Measurements from ENCODE around the gene FOCAD. TPM values are rescaled to one million over a fixed set of nuclear protein-coding genes. Genes with fewer than 3 reads are reported as not detected.
"Not testable (repeated sequence)": the region's sequence is repeated elsewhere in the genome, so short reads cannot be mapped to it uniquely, and the experiment has no call there.

The FOCAD gene
- polyA plus RNA-seq, 4 donors, result 3.5 to 14.9 (median 6.9) TPM

DNA sequence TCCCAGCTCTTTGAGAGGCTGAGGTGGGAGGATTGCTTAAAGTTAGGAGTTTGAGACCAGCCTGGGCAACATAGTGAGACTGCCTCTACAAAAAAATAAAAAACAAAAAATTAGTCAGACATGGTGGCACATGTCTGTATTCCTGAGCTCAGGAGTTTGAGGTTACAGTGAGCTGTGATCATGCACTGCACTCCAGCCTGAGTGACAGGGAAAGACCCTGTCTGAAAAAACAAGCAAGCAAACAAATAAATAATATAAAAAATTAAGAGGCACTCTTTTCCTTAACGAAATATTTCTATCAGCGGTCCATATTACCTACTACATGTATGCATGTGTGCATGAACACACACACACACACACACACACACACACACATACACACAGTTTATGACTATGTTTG lies 20.9 kb upstream of the FOCAD start:
- no peak for FAIRE-seq

DNA sequence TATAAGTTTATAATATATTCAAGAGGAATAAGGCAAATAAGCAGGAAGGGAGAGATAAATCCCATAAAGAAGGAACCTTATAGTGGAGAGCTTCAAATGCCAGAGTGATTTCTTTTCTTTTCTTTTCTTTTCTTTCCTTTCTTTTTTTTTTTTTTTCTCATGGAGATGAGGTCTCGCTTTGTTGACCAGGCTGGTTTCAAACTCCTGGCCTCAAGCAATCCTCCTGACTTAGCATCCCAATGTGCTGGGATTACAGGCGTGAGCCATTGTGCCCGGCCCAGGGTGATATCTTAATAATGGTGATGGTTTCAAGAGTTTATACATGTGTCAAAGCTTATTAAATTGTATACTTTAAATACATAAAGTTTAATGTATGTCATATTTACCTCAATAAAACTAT lies 19.6 kb upstream of the FOCAD start:
- WGBS, 3 donors, result 91 to 95% (median 93%) methylated on average over 3 of the region's 3 CpGs
- Histone ChIP-seq H3K36me3 (ENCODE audit: control insufficient read depth in 3 of 3, insufficient read depth in 2 of 3, low read depth in 1 of 3, low read length in 3 of 3) (peaks cover 0 to 2% (median 0%) of the 10 kb centered on the region in 3 donors), H3K9me3 (ENCODE audit: control insufficient read depth in 2 of 2, insufficient read depth in 1 of 2, low read depth in 1 of 2, low read length in 1 of 2) (no peaks in the 10 kb centered on the region), H3K4me1 (ENCODE audit: control insufficient read depth in 3 of 3, insufficient read depth in 2 of 3, low read depth in 1 of 3, low read length in 2 of 3) (peaks cover 0 to 3% (median 0%) of the 10 kb centered on the region in 3 donors), H3K27ac (ENCODE audit: low read depth in 1 of 3, low read length in 2 of 3) (no peak overlapping the region), H3K27me3 (ENCODE audit: control insufficient read depth in 3 of 3, insufficient read depth in 3 of 3, low read length in 3 of 3) (no peaks in the 10 kb centered on the region), H3K4me3 (ENCODE audit: low read depth in 1 of 3, low read length in 3 of 3) (no peak overlapping the region)
- FAIRE-seq (no peak), DNase-seq (no peak)

More for the DNA sequence above, 20.9 kb upstream of the FOCAD start:
- Histone ChIP-seq H3K4me3 (ENCODE audit: low read depth in 1 of 3, low read length in 3 of 3) (no peak overlapping the region), H3K27me3 (ENCODE audit: control insufficient read depth in 3 of 3, insufficient read depth in 3 of 3, low read length in 3 of 3) (no peaks in the 10 kb centered on the region), H3K36me3 (ENCODE audit: control insufficient read depth in 3 of 3, insufficient read depth in 2 of 3, low read depth in 1 of 3, low read length in 3 of 3) (peaks cover 0 to 2% (median 0%) of the 10 kb centered on the region in 3 donors), H3K9me3 (ENCODE audit: control insufficient read depth in 2 of 2, insufficient read depth in 1 of 2, low read depth in 1 of 2, low read length in 1 of 2) (no peaks in the 10 kb centered on the region), H3K27ac (ENCODE audit: low read depth in 1 of 3, low read length in 2 of 3) (no peak overlapping the region), H3K4me1 (ENCODE audit: control insufficient read depth in 3 of 3, insufficient read depth in 2 of 3, low read depth in 1 of 3, low read length in 2 of 3) (peaks cover 0 to 3% (median 0%) of the 10 kb centered on the region in 3 donors)
- WGBS, 3 donors, result 87 to 96% (median 92%) methylated on average over 2 of the region's 2 CpGs
- no peak for DNase-seq

DNA sequence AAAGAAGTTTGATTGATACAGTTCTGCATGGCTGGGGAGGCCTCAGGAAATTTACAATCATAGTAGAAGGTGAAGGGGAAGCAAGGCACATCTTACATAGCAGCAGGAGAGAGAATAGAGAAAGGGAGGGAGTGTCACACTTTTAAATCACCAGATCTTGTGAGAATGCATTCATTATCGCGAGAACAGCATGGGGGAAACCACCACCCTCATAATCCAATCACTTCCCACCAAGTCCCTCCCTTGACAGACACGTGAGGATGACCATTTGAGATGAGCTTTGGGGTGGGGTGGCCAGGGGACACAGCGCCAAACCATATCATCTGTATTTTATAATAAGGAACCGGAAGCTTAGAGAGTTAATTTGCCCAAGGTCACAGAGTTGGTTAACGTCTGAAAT lies 13.7 kb upstream of the FOCAD start:
- H3K27me3 ChIP-seq (ENCODE audit: control insufficient read depth in 3 of 3, insufficient read depth in 3 of 3, low read length in 3 of 3), result no peaks in the 10 kb centered on the region
- H3K4me1 ChIP-seq (ENCODE audit: control insufficient read depth in 3 of 3, insufficient read depth in 2 of 3, low read depth in 1 of 3, low read length in 2 of 3), result no peaks in the 10 kb centered on the region
- no peak overlapping the region for H3K4me3 ChIP-seq (ENCODE audit: low read depth in 1 of 3, low read length in 3 of 3)
- no peak overlapping the region for H3K27ac ChIP-seq (ENCODE audit: low read depth in 1 of 3, low read length in 2 of 3)
- WGBS, 3 donors, result 35 to 53% (median 36%) methylated on average over 6 of the region's 6 CpGs
- no peak for DNase-seq
- no peak for FAIRE-seq
- H3K9me3 ChIP-seq (ENCODE audit: control insufficient read depth in 2 of 2, insufficient read depth in 1 of 2, low read depth in 1 of 2, low read length in 1 of 2), result no peaks in the 10 kb centered on the region
- H3K36me3 ChIP-seq (ENCODE audit: control insufficient read depth in 3 of 3, insufficient read depth in 2 of 3, low read depth in 1 of 3, low read length in 3 of 3), result peaks cover 0 to 2% (median 0%) of the 10 kb centered on the region in 3 donors

DNA sequence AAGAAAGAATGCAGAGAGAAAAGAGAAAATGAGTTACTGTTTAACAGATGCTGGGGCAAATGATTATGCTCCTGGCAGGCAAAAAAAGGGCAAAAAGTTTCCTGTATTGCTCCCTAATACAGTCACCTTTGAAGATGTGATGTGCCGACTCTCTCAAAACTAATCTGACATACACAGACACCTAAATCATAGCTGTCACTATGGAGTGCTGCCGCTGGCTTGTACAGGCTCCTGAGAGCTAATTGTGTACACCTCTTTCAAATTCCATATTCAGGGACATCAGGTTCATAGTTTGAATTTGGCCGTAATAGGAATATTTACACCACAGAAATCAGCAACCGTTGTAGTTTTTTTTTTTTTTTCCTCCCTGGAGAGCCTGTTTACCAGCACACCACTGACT lies 12.4 kb upstream of the FOCAD start:
- no peaks in the 10 kb centered on the region for H3K4me1 ChIP-seq (ENCODE audit: control insufficient read depth in 3 of 3, insufficient read depth in 2 of 3, low read depth in 1 of 3, low read length in 2 of 3)
- no peak overlapping the region for H3K27ac ChIP-seq (ENCODE audit: low read depth in 1 of 3, low read length in 2 of 3)
- FAIRE-seq (no peak), DNase-seq (no peak)
- no peaks in the 10 kb centered on the region for H3K27me3 ChIP-seq (ENCODE audit: control insufficient read depth in 3 of 3, insufficient read depth in 3 of 3, low read length in 3 of 3)
- H3K36me3 ChIP-seq (ENCODE audit: control insufficient read depth in 3 of 3, insufficient read depth in 2 of 3, low read depth in 1 of 3, low read length in 3 of 3), result no peaks in the 10 kb centered on the region
- no peaks in the 10 kb centered on the region for H3K9me3 ChIP-seq (ENCODE audit: control insufficient read depth in 2 of 2, insufficient read depth in 1 of 2, low read depth in 1 of 2, low read length in 1 of 2)
- H3K4me3 ChIP-seq (ENCODE audit: low read depth in 1 of 3, low read length in 3 of 3), result no peak overlapping the region
- WGBS, 3 donors, result 50 to 73% (median 57%) methylated on average over 4 of the region's 4 CpGs

DNA sequence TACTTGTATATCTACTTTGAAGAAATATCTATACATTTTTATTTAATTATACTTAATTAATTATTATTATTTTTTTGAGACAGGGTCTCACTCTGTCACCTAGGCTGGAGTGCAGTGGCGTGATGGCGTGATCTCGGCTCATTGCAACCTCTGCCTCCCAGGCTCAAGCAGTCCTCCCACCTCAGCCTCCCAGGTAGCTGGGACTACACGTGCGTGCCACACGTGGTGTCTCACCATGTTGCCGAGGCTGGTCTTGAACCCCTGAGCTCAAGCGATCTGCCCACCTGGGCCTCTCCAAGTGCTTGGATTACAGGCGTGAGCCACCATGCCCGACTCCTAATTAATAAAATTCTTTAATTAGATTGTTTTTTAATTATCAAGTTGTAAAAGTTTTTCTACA lies 10.5 kb upstream of the FOCAD start:
- not testable (repeated sequence) for FAIRE-seq; H3K9me3 ChIP-seq (ENCODE audit: control insufficient read depth in 2 of 2, insufficient read depth in 1 of 2, low read depth in 1 of 2, low read length in 1 of 2); H3K36me3 ChIP-seq (ENCODE audit: control insufficient read depth in 3 of 3, insufficient read depth in 2 of 3, low read depth in 1 of 3, low read length in 3 of 3); H3K4me3 ChIP-seq (ENCODE audit: low read depth in 1 of 3, low read length in 3 of 3); DNase-seq; H3K4me1 ChIP-seq (ENCODE audit: control insufficient read depth in 3 of 3, insufficient read depth in 2 of 3, low read depth in 1 of 3, low read length in 2 of 3); H3K27me3 ChIP-seq (ENCODE audit: control insufficient read depth in 3 of 3, insufficient read depth in 3 of 3, low read length in 3 of 3); H3K27ac ChIP-seq (ENCODE audit: low read depth in 1 of 3, low read length in 2 of 3)
- 96 to 97% (median 96%) methylated on average over 10 of the region's 10 CpGs for WGBS, 3 donors

DNA sequence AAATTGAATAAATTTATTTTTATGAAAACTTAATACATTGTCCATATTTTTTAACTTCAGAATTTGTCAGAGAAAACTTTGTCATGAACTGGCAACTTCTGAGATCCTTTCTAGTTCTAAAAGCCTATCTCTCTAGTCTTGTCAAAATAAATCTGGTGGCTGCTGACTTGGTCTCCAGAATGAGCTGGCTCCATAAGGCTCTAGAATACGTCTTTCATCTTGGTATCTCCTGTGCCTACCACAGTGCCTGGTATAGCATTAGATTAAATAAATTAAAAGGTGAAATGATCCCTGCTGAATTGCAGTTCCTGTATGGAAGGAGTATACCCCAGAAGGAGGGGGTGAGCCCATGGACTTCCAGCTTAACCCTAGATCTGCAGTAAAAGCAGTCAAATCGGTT lies 2.6 kb upstream of the FOCAD start:
- WGBS, 3 donors, result 92 to 97% (median 96%) methylated on average over 2 of the region's 2 CpGs
- no peaks in the 10 kb centered on the region for H3K27me3 ChIP-seq (ENCODE audit: control insufficient read depth in 3 of 3, insufficient read depth in 3 of 3, low read length in 3 of 3)
- no peaks in the 10 kb centered on the region for H3K36me3 ChIP-seq (ENCODE audit: control insufficient read depth in 3 of 3, insufficient read depth in 2 of 3, low read depth in 1 of 3, low read length in 3 of 3)
- DNase-seq (no peak), FAIRE-seq (no peak)
- no peaks in the 10 kb centered on the region for H3K4me1 ChIP-seq (ENCODE audit: control insufficient read depth in 3 of 3, insufficient read depth in 2 of 3, low read depth in 1 of 3, low read length in 2 of 3)
- H3K9me3 ChIP-seq (ENCODE audit: control insufficient read depth in 2 of 2, insufficient read depth in 1 of 2, low read depth in 1 of 2, low read length in 1 of 2), result no peaks in the 10 kb centered on the region
- no peak overlapping the region for H3K4me3 ChIP-seq (ENCODE audit: low read depth in 1 of 3, low read length in 3 of 3)
- no peak overlapping the region for H3K27ac ChIP-seq (ENCODE audit: low read depth in 1 of 3, low read length in 2 of 3)

DNA sequence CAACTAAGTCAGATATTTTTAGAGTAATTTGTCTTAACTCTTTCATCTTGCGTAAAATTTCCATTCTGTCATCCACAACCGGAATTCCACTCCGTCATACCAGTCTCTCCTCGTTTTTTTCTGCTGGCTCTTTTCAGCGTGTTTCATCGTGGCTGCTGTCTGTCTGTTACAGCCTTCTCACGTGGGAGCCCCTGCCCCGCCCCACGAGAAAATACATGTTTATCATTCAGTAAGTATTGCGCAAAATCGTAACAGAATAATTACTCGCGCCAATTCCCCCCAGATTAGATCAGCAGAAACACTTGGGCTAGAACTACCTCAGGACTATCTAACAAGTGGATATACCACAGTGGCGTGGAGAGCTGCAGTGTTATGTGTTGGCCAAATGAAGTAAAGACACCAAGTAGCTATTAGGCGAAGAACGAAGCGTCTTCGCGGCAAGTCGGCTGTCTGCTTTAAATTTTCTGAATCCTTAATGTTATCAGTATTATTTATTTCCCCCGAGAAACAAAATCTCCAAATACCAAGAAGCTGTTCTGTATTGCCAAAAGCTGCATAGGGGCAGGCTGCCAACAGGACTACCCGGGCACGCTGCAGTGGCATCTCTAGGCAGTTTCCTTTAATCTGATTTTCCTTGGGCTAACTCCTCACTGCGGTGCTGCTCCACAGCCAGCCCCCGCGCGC lies 566 bp upstream of the FOCAD start:
- Histone ChIP-seq H3K4me1 (ENCODE audit: control insufficient read depth in 3 of 3, insufficient read depth in 2 of 3, low read depth in 1 of 3, low read length in 2 of 3) (no peaks in the 10 kb centered on the region), H3K27me3 (ENCODE audit: control insufficient read depth in 3 of 3, insufficient read depth in 3 of 3, low read length in 3 of 3) (no peaks in the 10 kb centered on the region), H3K36me3 (ENCODE audit: control insufficient read depth in 3 of 3, insufficient read depth in 2 of 3, low read depth in 1 of 3, low read length in 3 of 3) (no peaks in the 10 kb centered on the region), H3K27ac (ENCODE audit: low read depth in 1 of 3, low read length in 2 of 3) (peak overlapping the region in 2 of 3 donors; percentile 13 to 77), H3K4me3 (ENCODE audit: low read depth in 1 of 3, low read length in 3 of 3) (peak overlapping the region; percentile 44 to 94 (median 57)), H3K9me3 (ENCODE audit: control insufficient read depth in 2 of 2, insufficient read depth in 1 of 2, low read depth in 1 of 2, low read length in 1 of 2) (no peaks in the 10 kb centered on the region)
- DNase-seq, result peak in 1 of 2 donors; percentile 29
- FAIRE-seq, result no peak
- 3 to 6% (median 4%) methylated on average over 27 of the region's 27 CpGs for WGBS, 3 donors

DNA sequence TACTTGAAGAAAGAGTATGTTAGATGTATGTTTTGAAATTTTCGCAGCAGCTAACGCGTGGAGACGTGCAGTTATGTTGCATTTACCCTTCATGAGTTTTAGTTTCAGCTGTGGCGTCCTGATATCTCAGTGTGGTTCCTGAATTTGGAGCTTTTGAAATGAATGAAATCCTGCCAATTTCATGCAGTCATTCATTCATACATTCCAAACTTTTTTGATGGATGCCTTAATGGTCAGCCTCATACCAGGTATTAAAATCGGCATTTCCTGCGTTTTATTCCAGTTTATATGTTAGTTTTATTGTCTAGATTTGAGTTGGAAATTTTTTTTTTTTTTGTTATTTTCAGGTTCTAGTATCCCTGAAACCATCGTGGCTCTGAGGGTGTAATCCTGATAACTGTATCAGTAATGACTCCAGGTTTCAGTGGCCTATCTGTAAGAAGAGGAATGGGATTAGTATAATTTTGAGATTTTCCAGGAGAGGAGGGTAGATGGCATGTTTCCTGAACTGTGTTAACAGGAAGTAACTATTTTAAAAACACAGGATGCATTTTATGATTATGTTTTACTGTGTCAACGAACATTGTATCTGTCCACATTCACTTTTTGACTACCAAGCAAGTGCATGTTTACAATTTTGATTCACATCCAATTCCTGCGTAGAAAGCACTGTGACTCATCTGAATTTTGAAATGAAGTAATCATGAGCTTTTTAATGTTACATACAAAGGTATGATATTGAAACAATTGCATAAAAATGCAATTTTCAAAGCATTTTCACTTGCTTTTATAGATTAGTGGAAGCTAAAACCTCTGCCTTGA lies 1.0 kb downstream of the FOCAD start:
- FAIRE-seq (no peak), DNase-seq (peak; percentile 26 to 34)
- Histone ChIP-seq H3K27me3 (ENCODE audit: control insufficient read depth in 3 of 3, insufficient read depth in 3 of 3, low read length in 3 of 3) (no peaks in the 10 kb centered on the region), H3K4me1 (ENCODE audit: control insufficient read depth in 3 of 3, insufficient read depth in 2 of 3, low read depth in 1 of 3, low read length in 2 of 3) (no peaks in the 10 kb centered on the region), H3K9me3 (ENCODE audit: control insufficient read depth in 2 of 2, insufficient read depth in 1 of 2, low read depth in 1 of 2, low read length in 1 of 2) (no peaks in the 10 kb centered on the region), H3K4me3 (ENCODE audit: low read depth in 1 of 3, low read length in 3 of 3) (peak overlapping the region; percentile 5 to 94 (median 82)), H3K36me3 (ENCODE audit: control insufficient read depth in 3 of 3, insufficient read depth in 2 of 3, low read depth in 1 of 3, low read length in 3 of 3) (no peaks in the 10 kb centered on the region), H3K27ac (ENCODE audit: low read depth in 1 of 3, low read length in 2 of 3) (peak overlapping the region; percentile 82 to 94 (median 87))
- WGBS, 3 donors, result 0 to 4% (median 1%) methylated on average over 10 of the region's 10 CpGs
